ELF-1 (cell line): ENCODE results near the gene MRO.
A peak's percentile ranks its signal among the peaks of the same experiment; 100 is the strongest.
"Not testable (repeated sequence)": the region's sequence is repeated elsewhere in the genome, so short reads cannot be mapped to it uniquely, and the experiment has no call there.

ENCODE experiments used
- DNase-seq: peaks from one replicate; pipeline ENCODE4 v3.0.0-alpha.2; 2016; ENCODE audit warnings: low read depth, low spot score

Gene MRO

DNA sequence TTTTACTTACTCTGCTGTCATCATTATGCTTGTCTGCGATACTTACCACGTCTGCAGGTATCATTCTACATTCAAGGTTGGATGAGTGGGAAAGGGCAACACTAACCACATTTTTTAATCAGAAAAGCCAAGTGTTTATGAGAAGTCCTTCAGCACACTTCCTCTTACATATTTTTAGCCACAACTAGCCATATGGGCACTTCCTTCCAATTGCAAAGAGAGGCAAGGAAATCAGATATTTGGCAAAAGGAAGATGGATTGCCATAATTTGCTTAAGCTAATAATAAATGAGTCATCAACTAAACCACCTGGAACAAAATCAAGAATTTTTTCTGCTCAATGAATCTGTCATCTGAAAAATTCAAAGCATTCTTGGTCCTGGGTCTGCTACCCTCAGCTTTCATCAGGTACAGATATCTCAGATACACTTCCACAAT is 16.7 kb upstream of the MRO start:
- DNase-seq = no peak

DNA sequence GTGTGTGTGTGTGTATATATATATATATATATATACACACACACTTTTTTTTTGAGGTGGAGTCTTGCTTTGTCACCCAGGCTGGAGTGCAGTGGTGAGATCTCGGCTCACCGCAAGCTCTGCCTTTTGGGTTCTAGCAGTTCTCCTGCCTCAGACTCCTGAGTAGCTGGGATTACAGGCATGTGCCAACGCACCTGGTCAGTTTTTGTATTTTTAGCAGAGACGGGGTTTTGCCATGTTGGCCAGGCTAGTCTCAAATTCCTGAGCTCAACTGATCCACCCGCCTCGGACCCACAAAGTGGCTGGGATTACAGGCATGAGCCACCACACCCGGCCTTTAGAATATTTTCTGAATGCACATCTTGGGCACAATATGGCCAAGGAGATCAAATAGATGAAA is 13.7 kb upstream of the MRO start:
- DNase-seq = not testable (repeated sequence)

DNA sequence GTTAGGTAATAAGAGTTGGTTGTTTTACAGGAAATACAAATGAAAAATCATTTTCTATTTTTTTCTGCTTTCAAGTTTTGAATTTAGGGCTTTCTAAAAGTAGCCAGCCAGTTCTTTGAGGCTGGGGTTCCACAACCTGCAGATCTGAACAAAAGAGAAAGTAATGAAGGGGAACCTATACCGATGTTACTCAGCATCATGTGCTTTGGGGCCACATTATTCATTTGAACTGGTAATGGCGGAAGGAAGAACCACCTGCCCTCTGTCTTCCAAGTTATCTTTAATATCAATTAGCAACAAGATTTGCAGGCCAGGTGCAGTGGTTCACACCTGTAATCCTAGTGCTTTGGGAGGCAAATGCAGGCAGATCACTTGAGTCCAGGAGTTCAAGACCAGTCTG is 12.9 kb upstream of the MRO start:
- DNase-seq = no peak

DNA sequence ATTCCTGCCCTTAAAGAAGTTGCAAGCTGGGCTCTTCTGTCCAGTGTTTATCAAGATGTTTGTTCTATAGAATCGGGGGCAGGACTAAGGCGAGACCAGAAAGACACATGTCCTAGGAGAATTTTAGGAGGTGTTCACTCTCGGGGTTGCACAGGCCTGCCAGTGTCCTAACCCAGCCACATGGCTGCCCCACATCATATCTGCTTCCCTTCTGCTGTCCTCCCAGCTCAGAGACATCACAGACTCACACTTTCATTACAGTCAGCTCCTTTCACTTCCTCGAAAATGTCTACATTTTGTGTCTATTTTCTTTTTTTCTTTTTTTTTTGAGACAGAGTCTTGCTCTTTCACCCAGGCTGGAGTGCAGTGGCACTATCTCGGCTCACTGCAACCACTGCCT is 10.7 kb upstream of the MRO start:
- no peak for DNase-seq

DNA sequence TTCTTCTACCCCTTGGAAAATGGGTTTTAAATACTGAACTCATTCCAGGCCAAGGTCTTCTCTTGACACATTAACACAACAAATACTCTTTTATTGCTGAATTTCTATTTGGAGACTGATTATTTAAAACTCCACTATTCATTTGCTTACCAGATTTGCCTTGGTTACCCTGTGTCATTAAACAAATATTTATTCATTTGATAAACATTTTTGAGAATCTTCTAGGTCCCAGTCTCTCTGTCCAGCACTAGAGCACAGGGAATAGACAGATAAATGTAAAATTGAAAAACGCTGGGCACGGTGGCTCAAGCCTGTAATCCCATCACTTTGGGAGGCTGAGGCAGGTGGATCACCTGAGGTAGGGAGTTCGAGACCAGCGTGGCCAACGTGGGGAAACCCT is 9.8 kb upstream of the MRO start:
- no peak for DNase-seq

DNA sequence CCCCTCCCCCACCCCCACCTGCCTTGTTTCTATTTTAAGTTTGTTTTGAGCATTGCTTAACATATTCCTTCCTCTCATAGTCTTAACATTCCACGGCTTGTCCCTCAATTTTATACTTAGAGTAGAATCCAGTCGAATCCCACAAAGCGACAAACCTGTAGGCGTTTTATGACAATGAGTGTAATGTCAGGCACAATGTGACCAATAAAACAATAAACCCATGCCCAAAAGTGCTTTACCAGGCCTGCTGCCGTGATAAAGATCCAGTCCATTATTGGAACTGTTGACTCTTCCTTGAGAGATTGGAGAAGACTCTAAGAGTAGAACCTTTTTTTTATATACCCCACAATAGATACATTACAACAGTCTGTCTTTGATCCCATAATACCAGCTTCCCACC is 6.2 kb upstream of the MRO start:
- no peak for DNase-seq

DNA sequence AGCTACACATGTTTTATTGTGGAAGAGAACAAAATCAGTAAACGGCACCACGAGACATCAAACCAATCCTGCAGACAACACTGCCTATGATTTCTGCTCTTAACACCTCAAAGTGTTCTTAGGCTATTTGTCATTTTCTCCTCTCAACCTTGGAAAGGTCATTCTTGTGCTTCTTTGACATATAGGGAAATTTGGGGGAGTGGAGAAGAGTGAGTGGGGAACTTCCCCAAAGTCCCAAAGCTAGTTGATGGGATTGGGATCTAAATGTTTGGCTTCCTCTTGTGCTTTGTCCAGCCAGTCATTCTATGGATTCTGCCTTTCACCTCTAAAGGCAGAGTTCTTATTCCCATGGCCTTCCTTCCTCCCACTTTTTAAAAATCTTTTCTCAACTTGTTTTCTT is 5.8 kb upstream of the MRO start:
- DNase-seq = no peak

DNA sequence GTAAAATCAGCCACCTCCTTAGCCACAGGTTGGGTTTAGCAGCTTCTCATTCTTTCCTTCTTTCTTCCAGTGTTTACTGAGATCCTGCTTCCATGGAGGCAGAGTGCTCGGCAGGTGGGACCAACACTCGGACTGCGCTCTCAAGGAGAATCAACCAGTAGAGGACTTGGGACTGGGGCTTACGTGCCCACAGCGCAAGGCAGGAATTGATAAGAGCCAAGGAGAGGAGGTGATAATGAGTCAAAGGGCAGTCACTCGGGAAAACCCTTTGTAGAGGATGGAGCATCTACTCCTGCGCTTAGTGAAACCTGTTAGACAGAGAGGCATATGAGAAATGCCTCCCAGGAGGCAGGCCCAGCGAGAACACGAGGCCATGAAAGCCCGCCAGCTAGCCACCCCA is 2.9 kb upstream of the MRO start:
- DNase-seq = no peak

DNA sequence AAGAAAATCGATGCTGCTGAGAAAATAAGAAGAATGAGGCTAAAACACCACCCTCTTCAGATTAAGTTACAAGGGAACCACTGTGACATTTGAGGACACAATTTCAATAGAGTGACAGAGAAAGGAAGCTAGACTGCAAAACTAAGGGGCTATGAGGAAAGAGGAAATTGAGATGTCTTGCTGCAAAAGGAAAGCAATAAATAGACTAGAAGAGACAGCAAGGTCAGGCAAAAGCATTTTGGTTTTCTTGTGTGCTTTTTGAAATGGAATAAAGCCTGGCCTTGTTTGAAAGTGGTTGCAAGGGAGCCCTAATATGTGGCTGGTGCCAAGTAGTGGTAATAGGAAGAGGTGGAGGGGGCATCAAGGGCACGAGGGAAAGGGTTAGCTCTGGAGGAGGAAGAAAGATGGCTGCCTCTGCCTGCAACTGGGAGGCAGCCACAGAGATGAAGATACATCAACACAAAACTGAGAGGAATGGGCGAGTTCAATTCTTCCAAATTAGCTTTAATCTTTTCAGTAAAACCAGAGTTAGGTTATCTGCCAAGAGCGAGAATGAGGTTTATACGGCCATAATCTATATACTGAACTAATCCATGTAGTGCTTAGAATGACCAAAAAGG is 1.2 kb upstream of the MRO start:
- DNase-seq = no peak

DNA sequence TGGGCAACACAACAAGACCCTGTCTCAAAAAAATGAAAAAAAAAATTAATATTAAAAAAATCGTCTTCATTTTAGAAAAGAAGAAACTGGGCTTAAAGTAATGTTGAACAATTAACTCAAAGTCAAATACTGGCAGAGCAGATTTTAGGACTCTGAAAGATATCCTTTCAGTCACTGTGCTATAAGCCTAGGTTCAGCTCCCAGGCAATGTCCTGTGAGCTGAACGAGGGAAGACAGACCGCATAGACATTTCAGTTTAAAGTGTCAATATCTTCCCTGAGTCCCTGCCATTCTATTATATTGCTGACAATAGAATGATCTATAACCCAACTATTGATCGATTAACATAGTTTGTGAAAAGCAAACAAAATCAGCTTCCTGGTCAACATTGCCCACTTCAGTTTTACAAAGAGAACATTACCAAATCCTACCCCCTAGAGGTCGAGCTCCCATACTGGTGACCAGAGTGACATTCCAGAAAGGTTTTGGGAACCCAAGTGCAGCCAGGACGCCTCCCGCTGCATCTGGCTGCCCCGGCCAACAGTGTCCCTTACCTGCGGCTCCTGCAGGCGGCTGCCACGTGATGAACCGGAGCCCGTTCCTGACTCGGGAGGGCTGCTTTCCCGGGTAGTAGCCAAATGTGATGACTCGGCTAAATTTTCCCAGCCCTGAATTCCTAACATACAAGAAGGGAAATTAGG is 639 bp downstream of the MRO start:
- peak; percentile 91 for DNase-seq

DNA sequence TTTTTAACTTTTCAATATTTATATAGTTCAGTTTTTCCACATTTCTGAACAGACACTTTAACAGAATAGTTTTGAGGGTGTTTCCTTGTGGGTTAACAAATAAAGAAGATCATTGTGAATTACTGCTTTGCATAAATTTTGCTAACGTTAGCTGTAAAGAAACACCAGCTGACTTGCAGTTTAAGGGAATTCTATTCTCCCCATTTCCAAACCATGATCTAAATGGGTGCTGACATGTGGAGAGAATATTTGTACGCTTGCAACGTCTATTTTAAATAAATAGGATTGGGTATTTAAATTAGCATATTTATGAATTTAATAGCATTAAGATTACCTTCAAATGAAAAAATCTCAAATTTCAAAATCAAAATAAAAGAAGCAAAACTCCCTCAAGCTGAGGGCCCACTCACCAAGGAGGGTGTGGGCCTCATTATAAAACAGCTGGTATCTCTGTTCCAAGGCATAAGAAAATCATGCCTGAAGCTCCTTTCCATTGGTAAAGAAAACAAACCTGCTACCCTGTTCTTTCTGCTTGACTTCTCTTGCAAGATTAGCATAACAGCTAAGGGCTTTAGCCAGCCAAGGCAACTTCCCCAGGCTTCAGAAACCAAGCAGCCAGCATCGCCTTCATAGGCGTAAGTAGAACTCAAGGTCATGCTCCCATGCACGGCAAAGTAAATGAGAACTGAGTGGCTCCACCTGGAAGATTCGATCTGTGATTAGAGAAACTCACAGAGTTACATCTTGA is 3.2 kb downstream of the MRO start:
- DNase-seq = peak; percentile 21

DNA sequence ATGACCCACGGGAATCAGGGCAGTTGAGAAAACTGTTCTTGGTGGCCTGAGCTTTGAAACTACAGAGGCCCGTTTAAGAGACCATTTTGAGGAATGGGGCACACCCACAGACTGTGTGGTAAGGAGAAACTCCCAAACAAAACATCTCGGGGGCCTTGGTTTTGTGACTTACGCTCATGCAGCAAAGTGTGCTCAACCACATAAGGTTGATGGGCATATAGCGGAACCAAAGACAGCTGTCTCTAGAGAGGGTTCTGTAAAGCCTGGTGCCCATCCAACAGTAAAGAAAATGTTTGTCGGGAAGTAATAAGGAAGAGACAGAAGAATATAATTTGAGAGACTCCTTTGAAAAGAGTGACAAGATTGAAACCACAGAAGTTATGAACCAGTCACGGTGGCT is 5.4 kb downstream of the MRO start:
- no peak for DNase-seq

DNA sequence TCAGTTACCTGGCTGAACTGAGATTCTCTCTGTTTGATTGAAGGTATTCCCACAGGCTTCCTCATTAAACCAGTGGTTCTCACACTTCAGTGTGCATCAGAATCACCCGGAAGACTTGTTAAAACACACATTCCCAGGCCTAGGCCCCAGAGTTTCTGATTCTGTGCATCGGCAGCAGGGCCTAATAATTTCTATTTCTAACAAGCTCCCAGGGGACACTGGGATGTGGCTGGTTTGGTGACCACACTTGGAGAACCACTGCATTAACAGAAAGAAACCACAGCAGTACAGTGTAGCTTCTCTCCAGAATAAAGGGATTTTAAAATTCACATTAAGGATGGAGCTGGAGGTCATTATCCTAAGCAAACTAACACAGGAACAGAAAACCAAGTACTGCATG is 6.5 kb downstream of the MRO start:
- DNase-seq = no peak

DNA sequence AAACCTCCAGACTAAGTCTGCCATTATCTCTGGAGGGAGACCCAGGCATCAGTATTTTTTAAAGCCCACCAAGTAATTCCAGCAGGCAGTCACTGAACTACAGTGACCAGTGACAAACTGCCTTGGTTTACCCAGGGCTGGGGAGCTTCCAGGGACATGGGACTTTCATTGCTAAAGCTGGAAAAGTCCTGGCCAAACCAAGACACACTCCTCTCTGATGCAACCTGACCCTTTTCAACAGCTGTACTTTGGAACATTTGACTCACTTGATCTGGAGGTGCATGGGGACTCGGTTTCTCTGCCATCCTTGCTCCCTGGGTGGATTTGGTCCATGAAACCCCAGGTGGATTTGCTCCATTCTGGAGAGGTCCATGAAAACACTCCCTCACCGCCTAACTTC is 7.0 kb downstream of the MRO start:
- no peak for DNase-seq

DNA sequence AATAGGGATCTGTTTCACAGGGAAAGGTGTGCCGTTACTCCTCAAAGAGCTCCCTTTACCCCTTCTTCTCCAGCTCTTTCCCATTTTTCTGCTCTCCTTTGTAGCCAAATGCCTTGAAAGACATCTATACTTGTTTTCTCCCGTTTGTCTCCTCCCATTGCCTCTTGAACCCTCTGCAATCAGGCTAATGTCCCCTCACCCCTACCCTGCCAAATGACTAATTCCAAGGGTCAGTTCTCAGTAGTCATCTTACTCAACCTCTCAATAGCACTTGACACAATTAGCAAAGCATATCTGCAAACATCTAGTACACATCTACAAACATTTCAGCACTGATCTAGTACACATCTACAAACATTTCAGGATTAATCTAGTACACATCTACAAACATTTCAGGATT is 12.6 kb downstream of the MRO start:
- no peak for DNase-seq

DNA sequence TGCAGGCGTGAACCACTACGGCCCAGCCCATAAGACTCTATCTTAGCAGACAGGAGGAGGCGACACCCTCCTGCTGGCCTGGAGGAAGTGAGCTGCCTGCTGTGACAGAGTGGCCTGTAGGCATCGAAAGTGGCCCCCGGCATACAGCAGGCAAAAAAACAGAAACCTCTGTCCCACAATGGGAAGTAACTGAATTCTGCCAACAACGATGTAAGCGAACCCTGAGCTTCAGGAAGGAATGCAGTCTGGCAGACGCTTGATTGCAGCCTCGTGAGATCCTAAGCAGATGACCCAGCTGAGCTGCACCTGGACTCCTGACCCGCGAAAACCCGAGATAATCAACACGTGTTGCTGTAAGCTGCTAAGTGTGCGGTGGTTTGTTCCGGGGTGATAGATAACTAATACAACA is 13.6 kb downstream of the MRO start:
- peak; percentile 93 for DNase-seq

DNA sequence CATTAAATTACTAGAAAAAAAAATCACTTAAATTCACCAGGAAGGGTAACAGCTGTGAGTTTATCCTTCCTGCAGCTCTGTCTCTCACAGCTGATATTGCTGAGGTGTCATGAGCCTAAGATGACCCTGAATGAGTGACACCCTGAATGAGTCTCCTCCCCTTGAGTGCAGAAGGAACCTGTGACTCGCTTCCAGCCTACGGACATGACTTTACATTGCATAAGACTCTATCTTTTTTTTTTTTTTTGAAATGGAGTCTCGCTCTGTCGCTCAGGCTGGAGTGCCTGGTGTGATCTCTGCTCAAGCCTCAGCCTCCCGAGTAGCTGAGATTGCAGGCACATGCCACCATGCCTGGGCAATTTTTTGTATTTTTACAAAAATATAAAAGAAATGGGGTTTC is 14.1 kb downstream of the MRO start:
- no peak for DNase-seq

DNA sequence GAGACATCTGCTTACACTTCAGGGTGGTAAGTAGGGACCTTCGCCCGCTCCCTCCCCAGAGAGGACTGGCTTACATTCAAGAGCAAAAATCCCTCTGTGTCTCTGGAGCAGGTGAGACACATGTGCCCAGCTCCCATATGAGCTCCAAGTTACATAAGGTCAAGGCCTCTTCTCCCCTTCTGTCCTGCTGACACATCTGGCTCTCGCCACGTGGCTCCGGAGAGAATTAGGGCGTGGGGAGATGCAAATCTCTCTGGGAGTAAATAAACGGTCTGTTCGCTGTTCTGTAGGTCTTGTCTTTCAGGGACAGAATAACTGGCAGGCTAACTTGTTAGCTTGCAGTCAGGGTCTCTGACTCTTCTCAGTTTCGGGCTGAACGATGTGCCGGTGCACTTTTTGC is 16.2 kb downstream of the MRO start:
- DNase-seq = no peak

DNA sequence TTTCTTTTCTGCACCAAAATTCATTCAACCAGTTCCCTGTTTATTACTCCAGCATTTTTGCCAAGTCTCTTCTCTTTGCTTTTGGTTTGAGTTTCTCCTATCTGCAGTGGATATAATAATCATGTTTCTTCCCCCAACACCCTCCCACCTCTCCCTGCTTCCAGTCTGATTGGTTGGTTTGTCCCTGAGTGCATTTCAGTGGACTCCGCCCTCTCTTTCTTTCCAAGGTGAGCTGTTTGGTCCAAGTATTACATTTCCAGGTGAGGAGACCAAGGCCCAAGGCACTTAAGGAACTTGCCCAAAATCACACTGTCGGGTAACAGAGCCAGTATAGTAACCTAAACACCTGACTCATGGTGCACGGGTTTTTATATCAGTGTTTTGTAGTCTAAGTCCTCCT is 17.7 kb downstream of the MRO start:
- DNase-seq = peak; percentile 30

DNA sequence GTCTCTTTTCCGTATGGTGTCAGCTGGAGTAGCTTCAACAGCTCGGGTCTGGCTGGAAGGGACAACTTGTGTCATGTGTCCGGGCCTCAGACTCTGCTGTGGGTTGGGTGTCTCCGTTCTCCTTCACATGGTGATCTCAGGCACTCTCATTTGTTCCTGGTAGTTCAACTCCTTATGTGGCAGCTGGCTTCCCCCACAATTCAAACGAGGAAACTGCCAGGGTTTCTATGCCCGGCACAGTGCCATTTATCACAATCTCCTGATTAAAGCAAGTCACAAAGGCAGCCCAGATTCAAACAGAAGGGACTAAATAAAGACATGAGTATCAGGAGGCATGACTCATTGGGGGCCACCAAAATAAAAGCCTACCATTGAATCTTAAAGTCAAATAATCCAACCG is 22.7 kb downstream of the MRO start:
- no peak for DNase-seq

DNA sequence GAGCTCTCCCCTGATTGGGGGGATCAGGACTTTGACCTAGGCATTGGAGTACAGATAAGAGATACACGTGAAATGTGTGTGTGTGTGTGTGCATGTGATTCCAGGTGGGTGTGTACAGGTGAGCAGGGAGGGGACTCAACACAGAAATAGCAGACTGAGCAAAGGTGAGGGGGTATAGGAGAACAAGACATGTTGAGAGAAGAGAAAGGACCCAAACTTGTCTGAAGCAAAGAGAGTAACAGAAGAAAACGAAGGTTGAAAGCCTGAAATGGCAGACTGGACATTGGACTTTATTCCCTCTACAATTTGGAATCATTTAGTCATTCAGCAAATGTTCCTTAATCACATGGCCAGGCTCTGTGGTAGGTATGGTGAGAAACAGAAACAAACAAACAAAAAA is 23.3 kb downstream of the MRO start:
- no peak for DNase-seq

DNA sequence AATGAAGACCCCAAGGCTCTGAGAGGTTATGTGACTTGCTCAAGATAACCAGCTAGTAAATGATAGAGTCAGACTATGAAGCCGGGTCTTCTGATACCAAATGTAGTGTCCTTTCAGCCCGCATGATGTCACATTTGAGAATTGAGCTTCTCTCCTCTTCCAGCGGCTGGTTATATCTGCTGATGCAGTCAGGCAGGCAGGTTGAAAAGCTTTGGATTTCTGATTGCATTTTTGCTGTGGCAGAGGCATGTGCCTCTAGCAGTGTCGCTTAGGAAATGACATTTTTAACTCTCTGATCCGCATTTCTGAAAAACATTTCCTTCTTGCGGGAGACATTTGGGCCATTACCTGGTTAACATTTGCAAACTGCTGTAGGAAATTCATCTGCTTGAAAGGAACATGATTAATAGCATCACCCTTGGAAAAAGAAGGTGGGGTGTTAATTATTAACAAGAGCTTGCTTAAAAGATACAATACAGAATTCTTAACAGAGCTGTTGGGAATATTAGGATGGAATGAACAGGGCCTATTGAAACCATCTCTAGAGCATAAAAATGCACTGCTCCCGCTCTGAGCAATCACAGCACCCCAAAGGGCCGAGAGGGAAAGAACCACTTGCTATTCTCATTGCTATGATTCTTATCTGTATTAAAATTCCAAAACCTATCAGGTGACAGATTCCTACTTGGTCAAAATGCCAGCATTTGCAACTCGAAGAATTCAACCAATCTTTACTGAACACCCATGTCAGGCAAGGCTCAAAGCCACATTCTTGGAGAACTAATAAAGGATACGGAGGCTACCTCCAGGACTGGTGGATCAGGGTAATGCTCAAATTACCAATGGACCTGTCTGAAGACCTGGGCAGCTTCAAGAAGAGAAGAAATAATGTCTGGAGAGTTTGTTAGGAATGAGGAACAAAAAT is 25.9 kb downstream of the MRO start:
- DNase-seq = no peak
